Measurements from ENCODE around the gene C3. TPM values are rescaled to one million over a fixed set of nuclear protein-coding genes. Genes with fewer than 3 reads are reported as not detected.

The C3 gene
- 0.14 and 0.27 TPM in 2 replicates for total RNA-seq

GRCh38 chr19:6720369-6721137, at the start of gene C3:
C3 (minus strand) TSS chr19:6720650; CDS start chr19:6720589, 61 bp downstream.

GRCh38 chr19:6767357-6768235, 47.1 kb upstream of the C3 start, which contains the start of gene SH2D3A:
SH2D3A (minus strand) TSS chr19:6767435; CDS start chr19:6763748, 3,687 bp downstream.

GRCh38 chr19:6739390-6739882, 19.0 kb upstream of the C3 start, which contains the start of gene TRIP10:
TRIP10 (plus strand) TSS chr19:6739680; CDS start chr19:6739762, 82 bp downstream.

GRCh38 chr19:6737284-6737872, 16.9 kb upstream of the C3 start, which contains the start of gene GPR108:
GPR108 (minus strand) TSS chr19:6737580; CDS start chr19:6737576, 4 bp downstream.

Other genes with a start within 250 kb of the C3 start
- gene DENND1C, start 238.9 kb downstream of the C3 start, total RNA-seq, result not detected in 2 replicates
- gene TUBB4A, start 218.3 kb downstream of the C3 start, total RNA-seq, result not detected in 2 replicates
- gene TNFSF9, start 189.6 kb downstream of the C3 start, total RNA-seq, result 0.40 and 0.79 TPM in 2 replicates
- not detected in 2 replicates for gene CD70, start 129.5 kb downstream of the C3 start, total RNA-seq
- not detected in 2 replicates for gene TNFSF14, start 50.5 kb downstream of the C3 start, total RNA-seq
- gene GPR108, start 16.9 kb upstream of the C3 start, total RNA-seq, result 33.0 and 38.7 TPM in 2 replicates
- 51.2 and 53.1 TPM in 2 replicates for gene TRIP10, start 19.0 kb upstream of the C3 start, total RNA-seq
- gene SH2D3A, start 46.8 kb upstream of the C3 start, total RNA-seq, result 0.07 TPM in 1 of 2 replicates, not detected in the other
- not detected in 2 replicates for gene VAV1, start 52.1 kb upstream of the C3 start, total RNA-seq
- not detected in 2 replicates for gene ADGRE1, start 166.9 kb upstream of the C3 start, total RNA-seq